Stimulated activated CD8-positive, alpha-beta memory T cell treated with anti-CD3 and anti-CD28 coated beads, Interleukin-4, amount 100 ng/mL, for 4 hours (primary cell): ENCODE results near the gene ADRA2C.

ENCODE experiments used
- DNase-seq, 2 donors: peaks; one replicate each; pipeline ENCODE4 v3.0.0-alpha.2; 2020; ENCODE audit warnings: low read depth in 2 of 2, low spot score in 1 of 2

ADRA2C gene

GRCh38 chr4:3766036-3766784 is at the start of gene ADRA2C:
Gene ADRA2C (plus strand): TSS chr4:3766385. CDS start chr4:3766607, 222 bp downstream.
- DNase-seq = no peak

- no peak for DNase-seq
These were observed 49.5 kb upstream of the ADRA2C start for GRCh38 chr4:3716631-3717235.

GRCh38 chr4:3717241-3717640 is 48.9 kb upstream of the ADRA2C start:
- no peak for DNase-seq

- DNase-seq = no peak
These were observed 47.7 kb upstream of the ADRA2C start for GRCh38 chr4:3718462-3718861.

GRCh38 chr4:3719191-3719590 is 47.0 kb upstream of the ADRA2C start:
- DNase-seq = no peak

- DNase-seq = no peak
These were observed 46.3 kb upstream of the ADRA2C start for GRCh38 chr4:3719836-3720235.

DNA sequence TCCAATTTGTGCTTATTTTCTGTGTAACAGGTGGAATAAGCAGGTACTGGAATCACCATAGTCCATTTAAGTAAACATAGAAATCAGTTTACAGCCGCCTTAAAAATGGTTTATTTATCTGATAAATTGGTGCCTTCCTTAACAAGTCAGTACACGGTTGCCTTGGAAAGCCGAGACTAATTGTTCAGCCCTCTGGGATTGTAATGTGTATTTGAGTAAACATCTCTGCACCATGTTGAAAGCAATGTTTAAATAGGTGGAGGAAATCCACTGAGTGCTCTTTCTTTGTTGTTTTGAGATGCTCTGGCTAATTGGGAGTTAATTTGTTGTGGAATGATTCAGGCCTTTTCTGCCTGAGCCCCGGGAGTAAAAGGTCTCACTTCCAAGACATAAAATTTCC is 45.7 kb upstream of the ADRA2C start:
- no peak for DNase-seq

DNA sequence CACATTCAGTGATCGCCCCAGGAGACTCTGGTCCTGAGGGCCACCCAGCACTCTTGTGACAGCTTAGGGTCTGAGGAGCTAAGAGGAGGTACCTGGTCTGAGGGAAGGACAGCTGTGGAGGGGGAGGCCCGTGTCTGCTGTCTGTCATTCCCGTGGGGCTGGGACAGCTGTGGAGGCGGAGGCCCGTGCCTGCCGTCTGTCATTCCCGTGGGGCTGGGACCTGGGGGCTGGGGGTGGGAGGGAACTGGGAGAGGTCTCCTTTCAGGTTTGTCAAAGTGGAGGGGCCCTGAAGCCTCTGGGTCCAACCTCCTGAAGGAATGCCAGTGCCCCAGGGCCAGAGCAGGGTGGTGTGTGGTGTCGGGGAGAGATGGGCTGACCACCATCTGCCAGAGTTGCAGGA is 45.0 kb upstream of the ADRA2C start:
- no peak for DNase-seq

GRCh38 chr4:3721627-3722026 is 44.6 kb upstream of the ADRA2C start:
- DNase-seq = no peak

GRCh38 chr4:3722446-3723231 is 43.5 kb upstream of the ADRA2C start:
- DNase-seq = no peak

DNA sequence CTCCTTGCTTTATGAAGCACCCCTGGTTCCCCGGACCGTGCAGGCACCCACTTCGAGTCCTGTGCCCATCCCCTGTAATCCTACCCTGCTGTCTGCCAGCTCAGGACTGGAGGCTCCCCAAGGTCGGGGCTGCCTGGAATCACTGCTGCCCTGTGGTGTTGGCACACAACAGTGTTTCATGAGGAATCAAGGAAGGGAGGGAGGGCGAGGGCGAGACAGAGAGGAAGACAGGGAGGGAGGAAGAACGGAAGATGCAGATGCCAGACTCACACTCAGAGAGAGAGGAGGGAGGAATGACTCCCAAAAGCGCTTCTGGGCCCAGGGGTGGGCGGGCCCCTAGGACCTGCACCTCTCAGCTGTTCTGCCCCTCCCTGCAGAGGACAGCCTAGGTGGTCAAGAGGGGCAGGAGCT is 42.9 kb upstream of the ADRA2C start:
- no peak for DNase-seq

DNA sequence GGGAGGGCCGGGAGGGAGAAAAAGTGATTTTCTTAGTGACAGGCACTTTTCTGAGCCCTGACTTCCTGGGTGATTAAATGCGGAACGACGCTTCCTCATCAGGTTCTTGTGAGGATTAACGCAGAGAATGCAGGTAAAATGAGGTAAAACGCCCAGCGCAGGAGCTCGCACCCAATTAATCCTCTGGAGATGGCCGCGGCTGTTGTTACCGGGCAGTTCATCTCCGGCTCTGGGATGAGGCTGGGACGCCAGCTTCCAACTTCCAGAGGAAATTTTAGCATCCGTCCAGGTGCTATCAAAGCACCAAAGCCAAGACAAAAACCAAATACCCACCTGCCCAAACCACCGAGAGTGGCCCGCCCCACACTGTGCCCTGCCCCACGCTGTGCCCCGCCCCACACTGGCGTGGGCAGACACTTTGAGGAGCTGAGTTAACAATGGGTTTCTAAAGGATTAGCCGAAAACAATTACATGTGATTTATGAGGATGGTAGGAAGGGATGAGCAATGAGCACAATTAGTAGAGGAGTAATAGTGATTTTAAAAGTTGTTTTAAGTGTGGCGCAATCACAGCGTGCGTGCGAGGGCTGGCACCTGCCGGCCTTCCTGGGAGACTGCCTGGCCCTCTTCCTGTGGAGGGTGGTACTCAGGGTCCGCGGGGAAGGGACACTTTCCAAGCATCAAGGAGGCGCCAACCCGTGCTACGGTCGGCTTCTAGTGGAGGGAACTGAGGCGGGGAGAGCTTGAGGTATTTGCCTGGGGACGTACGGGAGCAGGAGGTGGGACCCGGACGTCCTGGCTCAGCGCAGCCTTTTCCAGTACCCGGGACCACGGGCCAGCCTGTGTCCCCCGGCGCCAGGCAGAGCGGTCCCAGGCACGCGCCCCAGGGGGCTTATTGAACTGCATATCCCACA is 41.6 kb upstream of the ADRA2C start:
- DNase-seq = no peak

GRCh38 chr4:3725936-3726870 is 40.0 kb upstream of the ADRA2C start:
- DNase-seq = no peak

DNA sequence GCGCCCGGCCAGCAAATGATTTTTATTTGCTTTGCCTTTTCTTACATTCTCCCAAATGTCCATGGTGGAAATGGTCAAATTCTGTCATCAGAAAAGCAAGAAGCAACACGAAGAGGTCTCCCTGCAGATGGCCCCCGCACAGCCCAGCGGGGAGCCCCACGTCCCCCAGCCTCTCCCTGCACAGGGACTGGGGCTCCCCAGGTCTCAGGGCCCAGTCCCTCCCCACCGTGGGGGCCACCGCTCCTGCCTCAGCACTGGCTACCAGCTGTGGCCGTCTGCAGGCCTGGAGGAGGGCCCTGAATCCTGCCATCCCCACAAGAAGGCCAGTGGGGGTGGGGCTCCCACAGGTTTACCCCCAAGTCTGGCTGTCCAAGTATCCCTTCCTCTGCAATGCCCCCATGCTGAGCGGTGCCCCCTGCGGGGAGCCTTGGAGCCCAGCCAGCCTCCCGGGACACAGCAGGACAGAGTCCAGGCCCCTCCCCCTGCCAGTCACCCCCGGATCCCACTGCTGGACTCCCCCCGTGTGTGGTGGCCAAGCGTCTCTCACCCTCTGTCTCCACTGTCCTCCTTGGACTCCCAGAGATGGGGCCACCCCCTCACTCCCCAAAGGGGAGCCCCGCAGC is 38.2 kb upstream of the ADRA2C start:
- no peak for DNase-seq

DNA sequence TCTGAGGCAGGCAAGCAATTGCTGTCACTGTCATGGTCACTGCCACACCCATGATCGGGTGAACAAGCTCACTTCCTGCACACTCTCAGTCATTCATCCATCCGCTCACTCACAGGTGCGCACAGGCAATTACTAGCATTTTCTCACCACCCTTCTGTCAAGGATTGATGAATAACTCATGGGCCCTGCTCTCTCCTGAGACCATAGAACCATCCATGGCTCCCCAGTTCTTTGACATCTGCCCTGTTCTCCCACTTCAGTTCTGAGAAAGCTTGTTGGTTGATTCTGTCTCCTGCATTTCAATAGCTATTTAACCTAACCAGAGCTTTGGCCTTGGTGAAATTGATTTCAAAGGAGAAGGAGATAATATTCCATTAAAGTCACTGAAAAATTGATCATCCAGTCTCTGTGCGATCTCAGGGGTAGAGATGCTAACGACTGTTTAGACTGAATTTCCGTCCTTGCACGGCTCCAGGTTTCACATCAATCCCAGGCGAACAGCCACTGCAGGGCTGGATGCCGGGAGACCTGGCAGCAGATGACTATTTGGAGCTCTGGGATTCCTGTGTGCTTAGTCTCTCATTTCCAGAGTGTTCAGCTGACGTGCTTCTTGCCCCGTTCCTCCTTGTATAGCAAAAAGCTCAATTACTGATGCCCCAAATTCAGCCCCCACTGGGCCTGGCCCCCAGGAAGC is 36.9 kb upstream of the ADRA2C start:
- DNase-seq = no peak

DNA sequence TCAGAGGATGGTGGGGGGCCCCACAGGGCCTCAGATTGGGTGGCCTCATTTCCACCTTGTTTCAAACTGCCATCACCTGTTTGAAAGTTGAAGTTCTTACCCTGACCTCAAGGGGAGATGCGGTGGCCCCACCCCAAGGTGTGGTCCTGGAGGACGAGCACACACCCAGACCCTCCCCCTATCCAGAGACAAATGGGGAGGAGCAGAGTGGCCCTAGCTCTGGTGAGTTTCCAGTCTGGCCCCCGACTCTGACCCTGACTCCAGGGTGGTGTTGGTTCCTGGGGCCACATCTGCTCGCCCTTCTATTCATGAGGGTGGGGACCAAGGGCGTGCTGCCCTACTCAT is 36.3 kb upstream of the ADRA2C start:
- DNase-seq = no peak

- no peak for DNase-seq
These were observed 35.6 kb upstream of the ADRA2C start for GRCh38 chr4:3730422-3731190.
